Measurements from ENCODE around the gene CCS.

GRCh38 chr11:66547662-66548009, 45.3 kb upstream of the CCS start:
- no peak for TF ChIP-seq CTCF (conservative IDR thresholded peaks at IDR 0.05)
- TF ChIP-seq EZH2 (IDR thresholded peaks at IDR 0.05; ENCODE audit: low read depth) = no peak
